Fibroblast of lung (primary cell): ENCODE data around the gene MEGF6. TPM values are rescaled to one million over a fixed set of nuclear protein-coding genes. Genes with fewer than 3 reads are reported as not detected.

Experiments used
- DNase-seq, 2 donors: peaks; one replicate each; pipeline versions ENCODE4 v3.0.0 to v3.0.0-alpha.2; 2010; ENCODE audit warnings: low read depth in 2 of 2
- H2AFZ ChIP-seq: 2 replicates; pipeline ENCODE4 v1.5.1; 2012; ENCODE audit warnings: low read length, control low read depth, inconsistent platforms
- H3K27ac ChIP-seq: 2 replicates; pipeline ENCODE4 v1.5.1; 2011; ENCODE audit warnings: low read length, control low read depth; ENCODE audit not compliant: insufficient read depth
- H3K27me3 ChIP-seq: 2 replicates; pipeline ENCODE4 v1.5.1; 2011; ENCODE audit warnings: mild to moderate bottlenecking, low read length; ENCODE audit not compliant: control insufficient read depth, insufficient read depth
- H3K36me3 ChIP-seq: 2 replicates; pipeline ENCODE4 v1.5.1; 2011; ENCODE audit warnings: low read length; ENCODE audit not compliant: control insufficient read depth, insufficient read depth
- H3K4me1 ChIP-seq: 2 replicates; pipeline ENCODE4 v1.5.1; 2011; ENCODE audit warnings: low read length; ENCODE audit not compliant: control insufficient read depth, insufficient read depth; ENCODE audit errors: extremely low read depth
- H3K4me2 ChIP-seq: 2 replicates; pipeline ENCODE4 v1.5.1; 2011; ENCODE audit warnings: low read length, control low read depth; ENCODE audit not compliant: insufficient read depth; ENCODE audit errors: extremely low read depth
- H3K4me3 ChIP-seq, 4 experiments: fragments of 200-600 bp in 1 of 4; sonication (generic) in 1 of 4; replicated peaks in 1 of 4; 2 replicates each; pipeline ENCODE4 v1.5.1; 2011 to 2016; ENCODE audit warnings: low read length in 4 of 4, low read depth in 3 of 4, mild to moderate bottlenecking in 3 of 4, control low read depth in 2 of 4, inconsistent platforms in 1 of 4, mixed read lengths in 1 of 4; ENCODE audit not compliant: insufficient read depth in 1 of 4; ENCODE audit errors: control extremely low read depth in 1 of 4
- H3K79me2 ChIP-seq: 2 replicates; pipeline ENCODE4 v1.5.1; 2012; ENCODE audit warnings: mild to moderate bottlenecking, low read length, inconsistent platforms; ENCODE audit not compliant: control insufficient read depth, insufficient read depth
- H3K9ac ChIP-seq: 2 replicates; pipeline ENCODE4 v1.5.1; 2011; ENCODE audit warnings: mild to moderate bottlenecking, low read length, control low read depth; ENCODE audit not compliant: insufficient read depth
- H3K9me3 ChIP-seq: 2 replicates; pipeline ENCODE4 v1.5.1; 2012; ENCODE audit warnings: low read depth, low read length; ENCODE audit not compliant: control insufficient read depth, insufficient read depth
- H4K20me1 ChIP-seq: 2 replicates; pipeline ENCODE4 v1.5.1; 2011; ENCODE audit warnings: low read length; ENCODE audit not compliant: control insufficient read depth, insufficient read depth; ENCODE audit errors: extremely low read depth
- CTCF ChIP-seq, 2 donors: IDR thresholded peaks in 1 of 2; conservative IDR thresholded peaks in 1 of 2; 1 replicate in 1 of 2; 2 replicates in 1 of 2; pipeline ENCODE4 v1.5.1; 2011 to 2012; ENCODE audit warnings: low read length in 2 of 2, control low read depth in 1 of 2, inconsistent platforms in 1 of 2, low read depth in 1 of 2, mild to moderate bottlenecking in 1 of 2
- EZH2 ChIP-seq: IDR thresholded peaks from 2 replicates; pipeline ENCODE4 v1.5.1; 2012; ENCODE audit warnings: low read length, control low read depth, mild to moderate bottlenecking; ENCODE audit errors: missing control alignments
- polyA plus RNA-seq, 2 donors: library from polyadenylated mRNA; depleted of rRNA in 1 of 2; stranded (reverse) in 1 of 2; unstranded in 1 of 2; fragments of >200 nt; gene quantifications; 2 replicates each; pipeline ENCODE4 v1.2.1, GENCODE V29; 2011 to 2012; ENCODE audit warnings: missing spikeins in 1 of 2
- total RNA-seq: library from RNA; depleted of rRNA; stranded (reverse); fragments of >200 nt; gene quantifications from 2 replicates; pipeline ENCODE4 v1.2.1, GENCODE V29; 2014

Gene MEGF6
- total and polyA plus RNA-seq, 2 donors (not counting 1 experiment from before 2014, with no cell fraction given), result 1.6 to 11.6 TPM

GRCh38 chr1:3545363-3546047 lies 65.8 kb downstream of the MEGF6 start:
- Histone ChIP-seq H3K27me3 (no peaks in the 10 kb centered on the region), H3K79me2 (no peaks in the 10 kb centered on the region), H3K4me3 (no peak overlapping the region), H2AFZ (no peak overlapping the region), H3K9ac (no peak overlapping the region), H3K9me3 (no peaks in the 10 kb centered on the region), H3K27ac (no peak overlapping the region), H3K36me3 (no peaks in the 10 kb centered on the region), H3K4me2 (no peak overlapping the region), H4K20me1 (peaks cover 1% of the 10 kb centered on the region), H3K4me1 (peaks cover 23% of the 10 kb centered on the region)
- no peak for TF ChIP-seq EZH2
- TF ChIP-seq CTCF (conservative IDR thresholded peaks at IDR 0.05 in 1 of 2, IDR thresholded peaks at IDR 0.05 in 1 of 2; ENCODE audit: low read depth in 1 of 2, low read length in 2 of 2), result no peak
- peak in 1 of 2 donors; percentile 35 for DNase-seq

- DNase-seq, result no peak
- Histone ChIP-seq H2AFZ (no peak overlapping the region), H3K9ac (no peak overlapping the region), H3K9me3 (no peaks in the 10 kb centered on the region), H3K4me1 (peaks cover 23% of the 10 kb centered on the region), H3K27ac (peak overlapping the region; percentile 70), H3K36me3 (no peaks in the 10 kb centered on the region), H3K27me3 (no peaks in the 10 kb centered on the region), H3K4me3 (no peak overlapping the region), H3K4me2 (no peak overlapping the region), H3K79me2 (no peaks in the 10 kb centered on the region), H4K20me1 (peaks cover 1% of the 10 kb centered on the region)
- TF ChIP-seq CTCF (conservative IDR thresholded peaks at IDR 0.05 in 1 of 2, IDR thresholded peaks at IDR 0.05 in 1 of 2; ENCODE audit: low read depth in 1 of 2, low read length in 2 of 2) (no peak), EZH2 (no peak)
Measured at GRCh38 chr1:3544040-3544977, 67.0 kb downstream of the MEGF6 start.
